Activated B cell treated with CpG ODN at 0.5 μM for 24 hours (primary cell): ENCODE measurements around the gene RBMS3. TPM values are rescaled to one million over a fixed set of nuclear protein-coding genes. Genes with fewer than 3 reads are reported as not detected.
"Not testable (repeated sequence)": the region's sequence is repeated elsewhere in the genome, so short reads cannot be mapped to it uniquely, and the experiment has no call there.

ENCODE experiments used
- ATAC-seq: fragments of 200-7000 bp; cut with Tn5 transposase; one replicate; pipeline ENCODE4 v1.10.0; 2021; ENCODE audit warnings: low read depth, mild to moderate bottlenecking, moderate library complexity
- CTCF ChIA-PET: fragments of 350-600 bp; sonication (Branson Sonifier 250); formaldehyde crosslinking; loops from one replicate; lab custom pipeline; 2021; ENCODE audit warnings: antibody characterized with exemption; lab: Charles Lee
- POLR2A ChIA-PET: fragments of 350-600 bp; sonication (Branson Sonifier 250); formaldehyde crosslinking; loops from one replicate; lab custom pipeline; 2021; ENCODE audit warnings: antibody characterized with exemption; lab: Charles Lee
- DNase-seq: peaks from one replicate; pipeline ENCODE4 v3.0.0; 2022
- H3K27ac Mint-ChIP-seq: one replicate; pipeline ENCODE4 v1.8.0; 2020; ENCODE audit warnings: mixed read lengths
- H3K27me3 Mint-ChIP-seq: one replicate; pipeline ENCODE4 v1.8.0; 2021; ENCODE audit warnings: mixed read lengths
- H3K36me3 Mint-ChIP-seq: one replicate; pipeline ENCODE4 v1.8.0; 2021; ENCODE audit warnings: low read depth, mixed read lengths
- H3K4me1 Mint-ChIP-seq: one replicate; pipeline ENCODE4 v1.8.0; 2021; ENCODE audit warnings: mixed read lengths
- H3K4me3 Mint-ChIP-seq: one replicate; pipeline ENCODE4 v1.8.0; 2020; ENCODE audit warnings: mild to moderate bottlenecking, mixed read lengths
- H3K9me3 Mint-ChIP-seq: one replicate; pipeline ENCODE4 v1.8.0; 2020; ENCODE audit warnings: mixed read lengths
- intact Hi-C: fragments of 100-400 bp; cut with micrococcal nuclease; formaldehyde crosslinking; loops from one replicate; pipeline ENCODE4 v1.15.1; 2024
- total RNA-seq: library from RNA; stranded (reverse); gene quantifications from 2 replicates; pipeline ENCODE4 v1.2.3, GENCODE V29; 2022
- TF ChIP-seq, protein P1 (sequence below): fragments of 200-600 bp; IDR thresholded peaks from one replicate; pipeline ENCODE4 v1.8.0; 2022; ENCODE audit warnings: antibody characterized with exemption, mild to moderate bottlenecking

The RBMS3 gene
- total RNA-seq, 1 donor from 2014 or later = 0.31 TPM

DNA sequence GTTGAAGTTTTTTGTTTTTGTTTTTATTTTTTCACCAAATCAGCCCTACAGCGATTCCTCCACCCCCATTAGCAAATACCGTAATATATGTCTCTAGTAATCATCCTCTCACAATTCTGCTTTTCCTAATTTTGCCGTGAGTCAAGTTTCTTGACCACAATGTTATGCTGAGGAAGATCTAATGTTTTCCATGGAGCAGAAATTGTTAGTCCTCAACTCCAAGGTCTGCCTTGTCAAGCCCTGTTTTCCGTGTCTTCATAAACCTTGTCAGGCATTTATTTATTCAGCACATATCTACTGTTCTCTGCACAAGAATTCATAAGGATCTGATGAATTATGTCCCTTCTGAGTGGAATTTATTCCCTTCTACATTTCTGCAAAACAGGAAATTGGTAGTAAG is 372.8 kb downstream of the RBMS3 start:
- ATAC-seq (no peak), DNase-seq (no peak)
- H3K4me3 Mint-ChIP-seq = no peak overlapping the region
- intact Hi-C loops = no loop called here
- CTCF ChIA-PET = no interaction called here
- TF ChIP-seq, protein P1, sequence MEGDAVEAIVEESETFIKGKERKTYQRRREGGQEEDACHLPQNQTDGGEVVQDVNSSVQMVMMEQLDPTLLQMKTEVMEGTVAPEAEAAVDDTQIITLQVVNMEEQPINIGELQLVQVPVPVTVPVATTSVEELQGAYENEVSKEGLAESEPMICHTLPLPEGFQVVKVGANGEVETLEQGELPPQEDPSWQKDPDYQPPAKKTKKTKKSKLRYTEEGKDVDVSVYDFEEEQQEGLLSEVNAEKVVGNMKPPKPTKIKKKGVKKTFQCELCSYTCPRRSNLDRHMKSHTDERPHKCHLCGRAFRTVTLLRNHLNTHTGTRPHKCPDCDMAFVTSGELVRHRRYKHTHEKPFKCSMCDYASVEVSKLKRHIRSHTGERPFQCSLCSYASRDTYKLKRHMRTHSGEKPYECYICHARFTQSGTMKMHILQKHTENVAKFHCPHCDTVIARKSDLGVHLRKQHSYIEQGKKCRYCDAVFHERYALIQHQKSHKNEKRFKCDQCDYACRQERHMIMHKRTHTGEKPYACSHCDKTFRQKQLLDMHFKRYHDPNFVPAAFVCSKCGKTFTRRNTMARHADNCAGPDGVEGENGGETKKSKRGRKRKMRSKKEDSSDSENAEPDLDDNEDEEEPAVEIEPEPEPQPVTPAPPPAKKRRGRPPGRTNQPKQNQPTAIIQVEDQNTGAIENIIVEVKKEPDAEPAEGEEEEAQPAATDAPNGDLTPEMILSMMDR = no peak
- POLR2A ChIA-PET = no interaction called here
- H3K4me1 Mint-ChIP-seq = no peaks in the 10 kb centered on the region
- H3K27me3 Mint-ChIP-seq = no peaks in the 10 kb centered on the region
- H3K27ac Mint-ChIP-seq = no peak overlapping the region
- no peaks in the 10 kb centered on the region for H3K9me3 Mint-ChIP-seq
- no peaks in the 10 kb centered on the region for H3K36me3 Mint-ChIP-seq

DNA sequence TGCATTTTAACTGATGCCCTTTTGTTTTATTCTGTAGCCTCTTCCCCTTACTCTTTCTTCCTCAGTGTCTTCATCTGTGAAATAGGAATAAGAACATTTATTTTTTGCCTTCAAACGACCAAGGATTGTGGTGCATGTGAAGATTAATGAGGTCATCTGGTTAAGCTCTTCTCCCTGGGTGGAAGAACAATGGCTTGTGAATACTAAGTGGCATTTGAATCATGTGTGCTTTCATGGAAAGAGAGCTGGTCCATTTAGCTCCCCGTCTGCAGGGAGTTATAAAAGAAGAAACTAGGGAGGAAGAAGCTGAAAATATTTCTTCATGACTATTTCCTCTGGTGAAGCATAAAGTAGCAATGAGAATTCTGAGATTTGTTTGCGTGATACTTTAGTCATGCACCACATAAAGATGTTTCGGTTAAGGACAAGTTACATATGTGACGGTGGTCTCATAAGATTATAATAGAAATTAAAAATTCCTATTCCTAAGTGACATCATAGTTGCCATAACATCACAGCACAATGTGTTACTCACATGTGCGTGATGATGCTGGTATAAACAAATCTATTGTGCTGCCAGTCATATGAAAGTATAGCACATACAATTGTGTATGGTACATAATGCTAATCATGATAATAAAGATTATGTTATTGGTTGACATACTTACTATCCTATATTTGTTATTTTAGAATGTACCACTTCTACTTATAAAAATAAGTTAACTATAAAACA is 374.3 kb downstream of the RBMS3 start:
- no peak for DNase-seq
- TF ChIP-seq, protein P1 = no peak
- Mint-ChIP-seq H3K4me1 (no peaks in the 10 kb centered on the region), H3K27ac (no peak overlapping the region), H3K9me3 (peaks cover under 1% of the 10 kb centered on the region), H3K4me3 (no peak overlapping the region), H3K27me3 (no peaks in the 10 kb centered on the region), H3K36me3 (no peaks in the 10 kb centered on the region)
- ATAC-seq = no peak
- intact Hi-C loops = no loop called here
- ChIA-PET POLR2A (no interaction called here), CTCF (no interaction called here)

DNA sequence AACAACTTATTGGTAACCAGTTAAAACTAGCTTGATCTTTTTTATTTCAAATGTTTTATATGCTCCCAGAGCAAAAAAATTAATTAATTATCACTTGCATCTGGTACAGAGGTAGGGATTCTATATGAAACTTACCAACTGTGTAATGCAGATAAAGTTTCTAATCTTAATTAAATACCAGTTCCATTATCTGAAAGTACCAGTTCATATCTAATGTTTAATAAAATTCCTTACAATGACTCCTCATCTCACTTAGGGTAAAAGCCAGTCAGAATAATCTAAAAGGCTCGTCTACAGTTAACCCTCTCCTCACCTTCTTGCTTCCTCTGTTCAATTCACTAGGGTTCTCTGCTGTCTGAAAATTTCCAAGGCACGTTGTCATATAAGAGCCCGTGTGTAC is 384.8 kb downstream of the RBMS3 start:
- no peak overlapping the region for H3K4me3 Mint-ChIP-seq
- ChIA-PET CTCF (no interaction called here), POLR2A (no interaction called here)
- no peak for DNase-seq
- H3K36me3 Mint-ChIP-seq = no peaks in the 10 kb centered on the region
- intact Hi-C loops = no loop called here
- H3K27ac Mint-ChIP-seq = no peak overlapping the region
- peaks cover 2% of the 10 kb centered on the region for H3K9me3 Mint-ChIP-seq
- ATAC-seq = no peak
- H3K27me3 Mint-ChIP-seq = no peaks in the 10 kb centered on the region
- TF ChIP-seq, protein P1 = no peak
- H3K4me1 Mint-ChIP-seq = no peaks in the 10 kb centered on the region

DNA sequence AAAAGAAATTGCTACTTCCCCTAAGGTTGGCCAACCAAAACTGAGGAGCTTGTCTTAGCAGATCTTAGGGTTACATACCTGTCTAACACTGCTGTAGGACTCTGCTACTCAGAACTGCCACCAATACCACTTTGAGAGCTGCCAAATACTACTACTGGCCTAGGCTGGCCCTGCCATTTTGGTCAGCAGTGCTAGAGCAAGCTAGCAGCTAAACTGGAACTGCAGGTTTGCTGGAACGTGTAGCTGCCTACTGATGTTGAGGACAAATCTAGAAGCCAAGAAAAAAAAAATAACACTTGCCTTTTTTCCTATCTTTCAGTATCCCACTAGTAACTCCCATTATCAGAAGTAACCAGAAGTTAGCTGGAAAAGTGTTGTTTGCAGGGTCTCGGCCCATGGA is 387.4 kb downstream of the RBMS3 start:
- intact Hi-C loops = no loop called here
- Mint-ChIP-seq H3K27me3 (no peaks in the 10 kb centered on the region), H3K9me3 (no peaks in the 10 kb centered on the region), H3K27ac (no peak overlapping the region), H3K4me3 (no peak overlapping the region), H3K36me3 (no peaks in the 10 kb centered on the region), H3K4me1 (no peaks in the 10 kb centered on the region)
- CTCF ChIA-PET = no interaction called here
- DNase-seq = no peak
- TF ChIP-seq, protein P1 = no peak
- ATAC-seq = no peak
- POLR2A ChIA-PET = no interaction called here

DNA sequence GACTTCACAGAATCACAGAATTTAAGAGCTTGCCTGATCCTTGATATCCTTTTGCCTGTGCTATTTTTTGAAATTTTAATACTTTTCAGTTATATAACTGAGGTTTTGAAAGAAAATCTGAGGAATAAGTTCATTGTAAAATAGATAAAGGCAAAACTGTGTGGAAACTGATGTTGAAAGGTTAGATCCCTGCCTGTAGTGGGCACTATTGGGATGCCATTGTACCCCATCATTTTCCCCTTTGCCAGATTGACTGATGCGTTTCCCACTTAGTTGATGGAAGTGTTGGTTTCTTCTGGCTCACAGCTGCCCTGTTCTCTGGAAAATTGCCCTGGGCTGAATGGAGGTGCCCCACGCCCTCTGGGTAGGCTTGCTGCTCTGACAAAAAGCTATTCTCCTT is 387.9 kb downstream of the RBMS3 start:
- H3K36me3 Mint-ChIP-seq = no peaks in the 10 kb centered on the region
- H3K27ac Mint-ChIP-seq = no peak overlapping the region
- TF ChIP-seq, protein P1 = no peak
- no peaks in the 10 kb centered on the region for H3K27me3 Mint-ChIP-seq
- H3K4me1 Mint-ChIP-seq = no peaks in the 10 kb centered on the region
- no peaks in the 10 kb centered on the region for H3K9me3 Mint-ChIP-seq
- ChIA-PET CTCF (no interaction called here), POLR2A (no interaction called here)
- ATAC-seq (no peak), DNase-seq (no peak)
- intact Hi-C loops = no loop called here
- H3K4me3 Mint-ChIP-seq = no peak overlapping the region

DNA sequence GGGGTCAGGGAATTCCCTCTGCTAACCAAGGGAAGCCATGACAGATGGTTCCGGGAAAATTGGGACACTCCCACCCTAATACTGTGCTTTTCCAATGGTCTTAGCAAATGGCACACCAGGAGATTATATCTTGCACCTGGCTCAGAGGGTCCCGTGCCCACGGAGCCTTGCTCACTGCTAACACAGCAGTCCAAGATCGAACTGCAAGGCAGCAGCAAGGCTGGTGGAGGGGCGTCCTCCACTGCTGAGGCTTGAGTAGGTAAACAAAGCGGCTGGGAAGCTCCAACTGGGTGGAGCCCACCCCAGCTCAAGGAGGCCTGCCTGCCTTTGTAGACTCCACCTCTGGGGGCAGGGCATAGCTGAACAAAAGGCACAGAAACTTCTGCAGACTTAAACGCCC is 389.6 kb downstream of the RBMS3 start:
- H3K36me3 Mint-ChIP-seq, intact Hi-C loops, H3K4me3 Mint-ChIP-seq, H3K4me1 Mint-ChIP-seq, H3K27me3 Mint-ChIP-seq, H3K9me3 Mint-ChIP-seq, H3K27ac Mint-ChIP-seq, POLR2A ChIA-PET, CTCF ChIA-PET, ATAC-seq, DNase-seq: not testable (repeated sequence)
